Activated T-cell treated with anti-CD3 and anti-CD28 coated beads, Interleukin-2, amount 50 U/mL, for 4 hours (primary cell): ENCODE results near the gene NONO. TPM values are rescaled to one million over a fixed set of nuclear protein-coding genes. Genes with fewer than 3 reads are reported as not detected.
"Not testable (repeated sequence)": the region's sequence is repeated elsewhere in the genome, so short reads cannot be mapped to it uniquely, and the experiment has no call there.

Experiments
- ATAC-seq, 2 donors: fragments of 200-7000 bp; cut with Tn5 transposase; one replicate each; pipeline ENCODE4 v1.10.0; 2021
- DNase-seq: peaks from one replicate; pipeline ENCODE4 v3.0.0-alpha.2; 2020
- H3K27me3 Mint-ChIP-seq: one replicate; pipeline ENCODE4 v1.8.0; 2021; ENCODE audit warnings: low read depth, mixed read lengths
- H3K36me3 Mint-ChIP-seq: one replicate; pipeline ENCODE4 v1.8.0; 2022; ENCODE audit warnings: mixed read lengths; ENCODE audit not compliant: insufficient read depth
- H3K4me1 Mint-ChIP-seq: one replicate; pipeline ENCODE4 v1.8.0; 2021; ENCODE audit warnings: low read depth, mixed read lengths
- H3K4me3 Mint-ChIP-seq: one replicate; pipeline ENCODE4 v1.8.0; 2021; ENCODE audit warnings: mild to moderate bottlenecking, moderate library complexity, mixed read lengths
- H3K9me3 Mint-ChIP-seq: one replicate; pipeline ENCODE4 v1.8.0; 2021; ENCODE audit warnings: mixed read lengths
- total RNA-seq, 3 donors: library from RNA; stranded (reverse); gene quantifications; one replicate each; pipeline ENCODE4 v1.2.1, GENCODE V29; 2021

Gene NONO
- total RNA-seq, 3 donors from 2014 or later, result 563 to 576 (median 574) TPM

DNA sequence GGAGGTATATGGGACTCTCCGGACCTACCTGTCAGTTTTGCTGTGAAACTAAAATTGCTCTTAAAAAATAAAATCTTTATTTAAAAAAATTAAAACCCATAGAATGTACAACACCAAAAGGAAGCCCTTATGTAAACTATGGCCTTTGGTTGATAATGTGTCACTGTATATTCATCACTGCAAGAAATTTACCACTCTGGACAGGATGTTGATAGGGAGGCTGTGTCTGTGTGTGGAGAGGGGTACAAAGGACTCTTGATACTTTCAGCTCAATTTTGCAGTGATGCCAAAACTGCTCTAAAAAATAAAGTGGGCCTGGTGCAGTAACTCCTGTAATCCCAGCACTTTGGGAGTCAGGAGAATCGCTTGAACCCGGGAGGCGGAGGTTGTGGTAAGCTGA is 26.6 kb upstream of the NONO start:
- H3K4me3 Mint-ChIP-seq, result no peak overlapping the region
- no peaks in the 10 kb centered on the region for H3K36me3 Mint-ChIP-seq
- no peaks in the 10 kb centered on the region for H3K27me3 Mint-ChIP-seq
- no peak for DNase-seq
- H3K9me3 Mint-ChIP-seq, result no peaks in the 10 kb centered on the region
- no peak for ATAC-seq
- peaks cover 19% of the 10 kb centered on the region for H3K4me1 Mint-ChIP-seq

GRCh38 chrX:71268624-71269023 is 14.8 kb upstream of the NONO start:
- not testable (repeated sequence) for DNase-seq, H3K4me3 Mint-ChIP-seq, ATAC-seq, H3K9me3 Mint-ChIP-seq, H3K4me1 Mint-ChIP-seq, H3K36me3 Mint-ChIP-seq, H3K27me3 Mint-ChIP-seq

DNA sequence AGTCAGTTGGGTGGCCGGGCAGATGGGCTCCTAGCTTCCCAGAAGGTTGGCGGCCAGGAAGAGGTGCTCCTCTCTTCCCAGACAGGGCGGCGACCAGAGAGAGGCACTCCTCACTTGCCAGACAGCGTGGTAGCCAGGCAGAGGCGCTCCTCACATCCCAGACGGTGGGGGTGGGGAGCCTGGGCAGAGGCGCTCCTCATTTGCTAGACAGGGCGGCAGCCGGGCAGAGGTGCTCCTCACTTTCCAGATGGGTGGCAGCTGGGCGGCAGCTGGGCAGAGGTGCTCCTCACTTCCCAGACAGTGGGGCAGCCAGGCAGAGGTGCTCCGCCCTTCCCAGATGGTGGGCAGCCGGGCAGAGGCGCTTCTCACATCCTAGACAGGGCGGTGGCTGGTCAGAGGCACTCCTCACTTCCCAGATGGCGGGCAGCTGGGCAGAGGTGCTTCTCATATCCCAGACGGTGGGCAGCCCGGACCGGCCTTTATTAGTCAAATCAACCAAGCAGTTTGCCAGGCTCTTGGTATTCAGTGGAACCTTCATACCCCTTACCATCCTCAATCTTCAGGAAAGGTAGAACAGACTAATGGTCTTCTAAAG is 13.5 kb upstream of the NONO start:
- no peak for ATAC-seq

GRCh38 chrX:71272313-71272712 is 11.1 kb upstream of the NONO start:
- H3K4me1 Mint-ChIP-seq, H3K4me3 Mint-ChIP-seq, ATAC-seq, DNase-seq, H3K27me3 Mint-ChIP-seq, H3K9me3 Mint-ChIP-seq, H3K36me3 Mint-ChIP-seq: not testable (repeated sequence)

More for the DNA sequence above, 13.5 kb upstream of the NONO start:
- no peak for DNase-seq
- H3K4me1 Mint-ChIP-seq, result no peaks in the 10 kb centered on the region
- H3K9me3 Mint-ChIP-seq, result no peaks in the 10 kb centered on the region
- no peak overlapping the region for H3K4me3 Mint-ChIP-seq
- H3K36me3 Mint-ChIP-seq, result no peaks in the 10 kb centered on the region
- H3K27me3 Mint-ChIP-seq, result no peaks in the 10 kb centered on the region

DNA sequence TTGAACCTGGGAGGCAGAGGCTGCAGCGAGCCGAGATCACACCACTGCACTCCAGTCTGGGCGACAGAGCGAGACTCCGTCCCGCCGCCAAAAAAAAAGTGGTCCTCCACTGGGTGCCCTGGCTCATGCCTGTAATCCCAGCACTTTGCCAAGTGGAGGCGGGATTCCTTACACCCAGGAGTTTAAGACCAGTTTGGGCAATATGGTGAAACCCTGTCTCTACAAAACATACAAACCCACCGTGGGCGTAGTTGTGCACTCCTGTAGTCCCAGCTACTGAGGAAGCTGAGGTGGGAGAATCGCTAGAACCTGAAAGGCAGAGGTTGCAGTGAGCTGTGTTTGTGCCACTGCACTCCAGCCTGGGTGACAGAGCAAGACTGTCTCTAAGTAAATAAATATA is 2.1 kb upstream of the NONO start:
- not testable (repeated sequence) for H3K9me3 Mint-ChIP-seq, DNase-seq, H3K36me3 Mint-ChIP-seq, H3K27me3 Mint-ChIP-seq, ATAC-seq, H3K4me3 Mint-ChIP-seq
- peaks cover 12% of the 10 kb centered on the region for H3K4me1 Mint-ChIP-seq

DNA sequence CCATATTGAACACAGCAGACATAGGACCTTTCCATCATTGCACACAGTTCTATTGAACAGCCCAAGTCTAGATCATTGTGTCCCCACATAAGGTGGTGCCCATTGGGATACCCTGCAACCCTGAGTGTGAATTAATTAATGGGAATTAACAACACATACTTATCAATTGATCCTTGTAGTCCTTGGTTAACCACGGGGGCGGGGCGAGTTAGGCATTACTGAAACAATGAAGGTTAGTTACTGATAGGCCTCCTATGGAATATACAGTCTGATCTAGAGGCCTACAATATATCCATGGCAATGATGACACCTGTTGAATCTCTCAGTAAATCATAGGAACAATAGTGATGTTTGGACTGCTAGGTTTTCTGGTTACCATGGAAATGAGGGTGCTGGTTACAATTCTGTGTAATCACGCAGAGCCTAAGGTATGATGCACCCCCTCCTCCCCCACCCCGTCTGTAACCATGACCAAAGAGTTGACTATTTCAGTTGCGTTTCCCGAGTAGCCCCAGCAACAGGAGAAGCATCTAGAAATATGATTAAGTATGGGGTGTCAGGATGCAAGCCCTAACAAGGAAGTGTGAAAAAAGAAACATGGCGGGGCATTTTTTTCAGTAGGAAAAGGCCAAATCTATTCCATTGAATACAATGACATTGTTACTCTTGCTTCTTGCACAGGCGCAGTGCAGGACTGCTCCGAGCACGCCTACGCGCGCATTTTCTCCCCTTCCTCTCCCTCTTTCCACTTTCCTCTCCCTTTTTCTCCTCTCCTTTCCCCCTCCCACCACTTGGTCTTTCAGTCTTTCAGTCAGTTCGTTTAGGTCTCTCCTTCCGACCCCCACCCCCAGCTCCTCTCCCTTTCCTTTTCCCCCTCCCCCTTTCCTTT is 677 bp upstream of the NONO start:
- peak; percentile 64 to 67 for ATAC-seq
- peak; percentile 17 for DNase-seq
- peak overlapping the region; percentile 98 for H3K4me3 Mint-ChIP-seq
- no peaks in the 10 kb centered on the region for H3K27me3 Mint-ChIP-seq
- peaks cover 6% of the 10 kb centered on the region for H3K36me3 Mint-ChIP-seq
- peaks cover 16% of the 10 kb centered on the region for H3K4me1 Mint-ChIP-seq
- no peaks in the 10 kb centered on the region for H3K9me3 Mint-ChIP-seq

DNA sequence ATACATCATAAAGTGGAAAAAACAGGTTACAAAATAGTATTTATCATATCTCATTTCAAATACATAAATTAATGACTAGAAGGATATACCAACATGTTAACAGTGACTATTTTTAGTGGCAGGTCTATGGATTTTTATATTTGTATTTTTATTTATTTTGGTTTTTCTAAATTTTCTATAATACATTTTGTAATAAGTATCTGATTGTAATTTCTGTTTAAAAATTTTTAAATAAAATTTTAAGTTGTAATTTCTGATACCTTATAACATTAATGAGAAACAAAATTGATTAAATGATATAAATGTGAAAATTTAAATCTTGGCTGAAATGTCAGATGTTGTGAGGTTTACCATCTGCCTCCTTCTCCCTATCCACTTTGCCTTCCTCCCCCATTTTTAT is 2.5 kb downstream of the NONO start:
- Mint-ChIP-seq H3K36me3 (peaks cover 10% of the 10 kb centered on the region), H3K4me3 (peak overlapping the region; percentile 98), H3K27me3 (no peaks in the 10 kb centered on the region), H3K9me3 (no peaks in the 10 kb centered on the region), H3K4me1 (peaks cover 21% of the 10 kb centered on the region)
- ATAC-seq (no peak), DNase-seq (no peak)

- H3K4me1 Mint-ChIP-seq, result peaks cover 11% of the 10 kb centered on the region
- DNase-seq (no peak), ATAC-seq (no peak)
- H3K9me3 Mint-ChIP-seq, result no peaks in the 10 kb centered on the region
- H3K27me3 Mint-ChIP-seq, result no peaks in the 10 kb centered on the region
- H3K36me3 Mint-ChIP-seq, result peaks cover 16% of the 10 kb centered on the region
- H3K4me3 Mint-ChIP-seq, result no peak overlapping the region
Observed at GRCh38 chrX:71291381-71291780, 7.9 kb downstream of the NONO start.

GRCh38 chrX:71292669-71293365 is 9.4 kb downstream of the NONO start:
- ATAC-seq, result no peak
- Mint-ChIP-seq H3K9me3 (no peaks in the 10 kb centered on the region), H3K4me3 (no peak overlapping the region), H3K36me3 (peaks cover 28% of the 10 kb centered on the region), H3K27me3 (no peaks in the 10 kb centered on the region), H3K4me1 (peaks cover 7% of the 10 kb centered on the region)
- DNase-seq, result no peak

DNA sequence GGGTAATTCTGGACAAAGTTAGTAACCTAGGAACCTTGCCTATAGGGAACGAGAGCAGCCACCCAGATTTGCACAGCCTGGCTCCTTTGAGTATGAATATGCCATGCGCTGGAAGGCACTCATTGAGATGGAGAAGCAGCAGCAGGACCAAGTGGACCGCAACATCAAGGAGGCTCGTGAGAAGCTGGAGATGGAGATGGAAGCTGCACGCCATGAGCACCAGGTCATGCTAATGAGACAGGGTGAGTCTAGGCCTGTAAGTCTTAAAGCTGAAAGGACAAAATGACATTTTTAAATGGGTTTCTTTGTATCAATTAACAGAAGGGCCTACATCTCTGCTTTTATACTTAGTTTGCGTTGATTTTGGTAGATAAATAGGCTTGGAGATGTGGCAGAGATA is 13.4 kb downstream of the NONO start:
- H3K36me3 Mint-ChIP-seq, result peaks cover 28% of the 10 kb centered on the region
- no peaks in the 10 kb centered on the region for H3K9me3 Mint-ChIP-seq
- no peak for ATAC-seq

GRCh38 chrX:71298119-71298518 is 14.7 kb downstream of the NONO start:
- Mint-ChIP-seq H3K27me3 (no peaks in the 10 kb centered on the region), H3K4me1 (peaks cover 7% of the 10 kb centered on the region), H3K36me3 (peaks cover 30% of the 10 kb centered on the region), H3K9me3 (no peaks in the 10 kb centered on the region), H3K4me3 (no peak overlapping the region)
- no peak for ATAC-seq
- no peak for DNase-seq

More for the DNA sequence above, 13.4 kb downstream of the NONO start:
- Mint-ChIP-seq H3K27me3 (no peaks in the 10 kb centered on the region), H3K4me3 (no peak overlapping the region), H3K4me1 (no peaks in the 10 kb centered on the region)
- no peak for DNase-seq

- not testable (repeated sequence) for H3K9me3 Mint-ChIP-seq, H3K4me3 Mint-ChIP-seq, DNase-seq, ATAC-seq, H3K4me1 Mint-ChIP-seq, H3K27me3 Mint-ChIP-seq
- peaks cover 36% of the 10 kb centered on the region for H3K36me3 Mint-ChIP-seq
Observed at GRCh38 chrX:71300064-71300463, 16.6 kb downstream of the NONO start.

DNA sequence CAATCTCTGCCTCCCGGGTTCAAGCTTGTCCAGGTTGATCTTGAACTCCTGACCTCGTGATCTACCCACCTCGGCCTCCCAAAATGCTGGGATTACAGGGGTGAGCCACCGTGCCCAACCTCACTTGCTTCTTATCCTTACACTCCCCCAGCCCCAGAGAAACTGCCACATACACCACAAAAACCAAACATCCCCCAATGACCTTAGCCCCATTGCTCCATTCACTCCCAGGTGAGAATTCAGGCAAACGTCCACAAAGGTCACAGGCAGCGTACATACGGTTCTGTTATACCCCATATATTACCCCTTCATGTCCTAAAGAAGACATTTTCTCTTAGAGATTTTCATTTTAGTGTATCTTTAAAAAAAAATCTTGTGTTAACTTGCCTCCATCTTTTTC is 17.1 kb downstream of the NONO start:
- H3K36me3 Mint-ChIP-seq, result peaks cover 36% of the 10 kb centered on the region
- ATAC-seq, result not testable (repeated sequence)

DNA sequence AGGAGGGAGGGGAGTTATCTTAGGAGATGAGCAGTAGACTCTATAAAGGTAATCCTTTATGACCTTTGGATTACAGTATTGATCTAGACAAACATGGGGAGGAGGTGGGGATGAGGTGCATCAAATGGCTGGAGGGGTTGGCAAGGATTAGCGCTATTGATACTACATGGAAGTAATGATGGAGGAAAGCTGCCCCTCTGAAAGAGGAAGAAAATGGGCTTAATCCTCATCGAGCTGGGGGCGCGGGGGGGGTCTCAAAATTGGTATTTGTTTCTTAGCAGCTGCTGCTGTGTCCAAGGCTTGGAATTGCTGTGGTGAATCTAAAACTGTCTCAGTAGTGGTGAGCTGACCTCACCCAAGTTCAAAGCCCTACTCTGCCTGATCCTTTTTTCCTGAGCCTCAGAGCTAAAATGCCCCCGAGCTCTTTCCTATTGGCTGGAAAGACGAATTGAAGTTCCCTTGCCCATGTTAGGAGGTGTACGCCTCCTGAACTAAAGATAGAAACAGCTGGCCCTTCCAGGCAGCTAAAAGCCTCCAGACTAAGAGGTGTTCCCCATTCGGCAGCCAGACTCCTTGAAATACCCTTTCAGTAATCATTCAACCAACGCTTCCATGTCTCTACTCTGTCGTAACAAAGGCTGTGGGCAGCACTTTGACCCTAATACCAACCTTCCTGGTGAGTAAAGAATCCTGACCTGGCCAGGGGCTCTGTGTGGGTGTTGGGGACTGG is 17.9 kb downstream of the NONO start, which contains the start of gene ITGB1BP2:
ITGB1BP2 (plus strand) TSS at position 556 of the 730 bp plus-strand sequence; CDS start at position 613, 57 bp downstream.
- H3K36me3 Mint-ChIP-seq, result peaks cover 34% of the 10 kb centered on the region
- H3K9me3 Mint-ChIP-seq, result no peaks in the 10 kb centered on the region
- peaks cover 7% of the 10 kb centered on the region for H3K4me1 Mint-ChIP-seq
- DNase-seq (no peak), ATAC-seq (peak in 1 of 2 donors; percentile 18)
- H3K27me3 Mint-ChIP-seq, result no peaks in the 10 kb centered on the region
- H3K4me3 Mint-ChIP-seq, result no peak within 1 kb of the TSS

More for the DNA sequence above, 17.1 kb downstream of the NONO start:
- not testable (repeated sequence) for H3K9me3 Mint-ChIP-seq, H3K27me3 Mint-ChIP-seq, H3K4me3 Mint-ChIP-seq, DNase-seq, H3K4me1 Mint-ChIP-seq
